Heart left ventricle (tissue), 13 donors: ENCODE results near the gene SPPL3.

ENCODE experiments used
- CTCF ChIP-seq, 12 donors: fragments of 200-600 bp; sonication (generic) in 4 of 12; IDR thresholded peaks; one replicate each; pipeline versions ENCODE4 v1.5.0 to v1.8.0; 2018 to 2022; ENCODE audit warnings: antibody characterized with exemption in 12 of 12, mild to moderate bottlenecking in 5 of 12
- POLR2A ChIP-seq, 2 donors: fragments of 450-650 bp; IDR thresholded peaks; one replicate each; pipeline ENCODE4 v1.6.1; 2017; ENCODE audit warnings: antibody characterized with exemption in 2 of 2, mild to moderate bottlenecking in 2 of 2, moderate library complexity in 2 of 2
- donor health status: ischemic (EF 13 %, LVEDD 7.1; RV severe dilation, severe dysfunction).
- donor health status: DM: no; HTN: yes; CAD: no.
- donor health status: DM: no; HTN: no; CAD: no.
- donor health status: ischemic (EF 25% LVEDD 6.9; RV normal size, moderate dysfunction).
- donor health status: ischemic (EF 25% LVEDD 5.7; RV mildly dilated, moderate dysfunction).
- donor health status: ischemic (EF 35%, LVEDD 5.7; RV mildly dilated, moderate dysfunction).
- donor health status: nonischemic (EF 11% LVEDD 7.7; RV severe dilation, severe dysfunction).
- donor health status: DM: yes; HTN: yes; CAD: no.
- donor health status: PGD.
- donor health status: ischemic (EF 29% LVEDD 5.4; RV normal size, mild dysfunction).
- donor health status: nonischemic (EF 23%, LVEDD 6.1; RV moderate dilation, normal function).

DNA sequence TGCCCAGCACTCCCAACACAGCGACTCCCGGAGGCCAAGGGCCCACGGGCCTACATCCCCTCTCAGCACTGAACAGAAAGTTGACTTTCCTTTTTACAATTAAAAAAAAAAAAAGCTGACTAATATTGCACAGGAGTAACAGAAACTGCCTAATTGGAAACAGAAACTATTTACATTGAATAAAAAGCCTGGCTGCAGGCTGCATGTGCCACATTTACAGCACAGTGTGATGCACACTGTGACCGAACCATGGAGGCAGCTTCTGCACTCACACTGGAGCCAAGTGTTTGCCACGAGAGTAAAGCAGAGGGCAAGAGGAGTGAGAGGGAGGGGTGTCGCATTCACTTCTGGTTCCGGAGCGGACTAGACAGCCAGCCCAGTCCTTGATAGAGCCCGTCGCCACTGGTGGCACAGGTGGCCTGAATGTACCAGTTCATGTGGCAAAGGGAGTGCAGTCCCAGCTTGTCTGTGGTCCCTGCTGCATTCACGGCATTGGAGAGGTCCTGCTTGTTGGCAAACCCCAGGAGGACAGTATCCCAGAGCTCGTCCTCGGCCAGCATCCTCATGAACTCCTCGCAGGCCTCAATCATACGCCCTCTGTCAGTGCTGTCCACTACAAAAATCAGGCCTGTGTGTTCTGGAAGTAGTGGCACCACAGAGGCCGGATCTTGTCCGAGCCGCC is 59.2 kb downstream of the SPPL3 start:
- TF ChIP-seq CTCF (IDR thresholded peaks at IDR 0.05) (no peak), POLR2A (IDR thresholded peaks at IDR 0.05) (no peak)
